ENCODE results near the gene FAR2. TPM values are rescaled to one million over a fixed set of nuclear protein-coding genes. Genes with fewer than 3 reads are reported as not detected.

FAR2 gene
- total RNA-seq, 4 donors from 2014 or later = 0.38 to 8.2 (median 2.6) TPM

DNA sequence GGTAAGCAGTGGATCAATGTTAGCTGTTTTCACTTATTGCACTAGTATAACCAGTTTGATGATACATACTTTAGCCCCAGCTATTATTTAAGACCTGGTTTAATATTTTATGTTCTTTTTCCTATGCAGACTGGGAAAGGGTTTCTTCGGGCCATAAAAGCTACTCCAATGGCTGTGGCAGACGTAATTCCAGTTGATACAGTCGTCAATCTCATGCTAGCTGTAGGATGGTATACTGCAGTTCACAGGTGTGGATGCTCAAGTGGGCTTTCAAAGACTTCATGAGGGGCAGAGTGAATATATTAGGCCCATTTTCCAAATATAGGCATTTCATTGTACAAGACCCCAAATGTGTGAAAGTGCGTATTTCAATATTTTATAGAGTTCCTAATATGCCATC, 161.8 kb downstream of the FAR2 start:
- no peaks in the 10 kb centered on the region for H3K9me3 ChIP-seq
- H3K36me3 ChIP-seq = peaks cover 0 to 13% (median 0%) of the 10 kb centered on the region in 3 donors
- no peak overlapping the region for H3K27ac ChIP-seq
- H3K27me3 ChIP-seq = no peaks in the 10 kb centered on the region
- intact Hi-C loops (cut with DNase I) = no loop called here
- TF ChIP-seq POLR2A (IDR thresholded peaks at IDR 0.05) = no peak
- TF ChIP-seq, protein P1, sequence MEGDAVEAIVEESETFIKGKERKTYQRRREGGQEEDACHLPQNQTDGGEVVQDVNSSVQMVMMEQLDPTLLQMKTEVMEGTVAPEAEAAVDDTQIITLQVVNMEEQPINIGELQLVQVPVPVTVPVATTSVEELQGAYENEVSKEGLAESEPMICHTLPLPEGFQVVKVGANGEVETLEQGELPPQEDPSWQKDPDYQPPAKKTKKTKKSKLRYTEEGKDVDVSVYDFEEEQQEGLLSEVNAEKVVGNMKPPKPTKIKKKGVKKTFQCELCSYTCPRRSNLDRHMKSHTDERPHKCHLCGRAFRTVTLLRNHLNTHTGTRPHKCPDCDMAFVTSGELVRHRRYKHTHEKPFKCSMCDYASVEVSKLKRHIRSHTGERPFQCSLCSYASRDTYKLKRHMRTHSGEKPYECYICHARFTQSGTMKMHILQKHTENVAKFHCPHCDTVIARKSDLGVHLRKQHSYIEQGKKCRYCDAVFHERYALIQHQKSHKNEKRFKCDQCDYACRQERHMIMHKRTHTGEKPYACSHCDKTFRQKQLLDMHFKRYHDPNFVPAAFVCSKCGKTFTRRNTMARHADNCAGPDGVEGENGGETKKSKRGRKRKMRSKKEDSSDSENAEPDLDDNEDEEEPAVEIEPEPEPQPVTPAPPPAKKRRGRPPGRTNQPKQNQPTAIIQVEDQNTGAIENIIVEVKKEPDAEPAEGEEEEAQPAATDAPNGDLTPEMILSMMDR (IDR thresholded peaks at IDR 0.05) = no peak
- DNase-seq = no peak
- H3K4me3 ChIP-seq = no peak overlapping the region
- WGBS, 2 donors = 90 to 93% methylated on average over 4 of the region's 4 CpGs
- H3K4me1 ChIP-seq = no peaks in the 10 kb centered on the region

DNA sequence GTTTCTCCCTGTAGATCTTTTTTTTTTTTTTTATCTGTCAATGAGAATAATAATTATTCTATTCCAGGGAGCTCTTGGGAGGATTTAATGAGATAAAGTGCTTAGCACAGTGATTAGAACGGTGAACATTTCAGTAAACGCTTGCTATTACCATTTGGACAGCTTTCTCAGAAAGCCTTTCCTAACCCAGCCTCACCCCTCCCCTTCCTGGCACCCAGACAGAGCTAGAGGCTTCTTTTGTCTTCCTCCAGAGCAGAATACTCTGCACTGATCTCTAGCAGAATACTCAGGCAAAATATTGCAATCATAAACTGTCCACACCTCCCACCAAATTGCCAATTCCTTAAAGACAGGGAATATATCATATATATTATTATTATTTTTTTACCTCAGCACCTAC, 165.3 kb downstream of the FAR2 start:
- Histone ChIP-seq H3K27me3 (no peaks in the 10 kb centered on the region), H3K4me3 (no peak overlapping the region), H3K4me1 (peaks cover 0 to 4% (median 0%) of the 10 kb centered on the region in 3 donors), H3K27ac (no peak overlapping the region), H3K36me3 (peaks cover 0 to 6% (median 0%) of the 10 kb centered on the region in 3 donors), H3K9me3 (no peaks in the 10 kb centered on the region)
- TF ChIP-seq POLR2A (IDR thresholded peaks at IDR 0.05) = no peak
- TF ChIP-seq, protein P1 (IDR thresholded peaks at IDR 0.05) = no peak
- DNase-seq = no peak
- intact Hi-C loops (cut with DNase I) = no loop called here
- WGBS, 2 donors = 38 to 41% methylated on average over 2 of the region's 2 CpGs

GRCh38 chr12:29316752-29317151, 167.7 kb downstream of the FAR2 start:
- TF ChIP-seq POLR2A (IDR thresholded peaks at IDR 0.05) = no peak
- TF ChIP-seq, protein P1 (IDR thresholded peaks at IDR 0.05) = no peak
- Histone ChIP-seq H3K36me3 (peaks cover 0 to 18% (median 0%) of the 10 kb centered on the region in 3 donors), H3K27ac (no peak overlapping the region), H3K4me3 (no peak overlapping the region), H3K4me1 (peaks cover 0 to 4% (median 0%) of the 10 kb centered on the region in 3 donors), H3K9me3 (no peaks in the 10 kb centered on the region), H3K27me3 (no peaks in the 10 kb centered on the region)
- intact Hi-C loops (cut with DNase I) = no loop called here
- DNase-seq = no peak
- 64 to 94% methylated on average over 2 to 4 of the region's 4 CpGs for WGBS, 2 donors

DNA sequence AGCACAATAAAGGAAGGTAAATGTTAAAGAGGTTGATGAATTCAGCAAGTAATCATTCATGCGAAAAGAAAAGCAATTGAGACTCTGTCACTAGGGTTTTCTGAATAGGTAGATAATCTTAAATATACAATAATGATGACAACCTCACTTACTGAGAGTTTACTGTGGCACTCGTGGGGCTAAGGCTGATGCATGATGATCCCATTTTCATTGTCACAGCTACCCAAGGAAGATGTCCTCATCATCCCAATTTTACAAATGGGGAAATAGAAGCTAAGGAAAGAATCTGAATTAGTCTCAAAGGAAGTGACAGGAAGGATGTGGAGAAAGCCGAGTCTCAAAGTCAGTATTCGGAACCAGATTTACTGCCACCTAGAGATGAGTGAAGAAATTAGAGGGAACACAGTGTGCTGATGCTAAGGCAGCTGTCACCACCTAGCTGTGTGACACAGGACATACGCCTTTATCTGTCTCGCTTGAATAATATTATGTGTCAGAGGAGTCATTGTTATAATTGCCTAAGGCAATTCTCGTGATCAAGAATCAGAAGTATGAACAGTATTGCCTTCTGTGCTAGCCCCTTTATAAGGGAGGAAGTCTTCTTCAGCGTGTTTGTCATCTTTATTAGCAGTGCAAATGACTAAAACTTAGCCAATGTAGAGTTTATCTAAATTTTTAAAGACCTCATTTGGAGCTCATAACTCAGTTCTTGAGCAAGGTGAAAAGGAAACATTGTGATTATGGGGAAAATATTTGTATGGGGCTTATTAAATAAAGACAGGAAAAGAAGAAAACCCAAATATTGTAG, 168.7 kb downstream of the FAR2 start:
- Histone ChIP-seq H3K4me1 (peaks cover 0 to 4% (median 0%) of the 10 kb centered on the region in 3 donors), H3K4me3 (no peak overlapping the region), H3K9me3 (no peaks in the 10 kb centered on the region), H3K27ac (no peak overlapping the region), H3K27me3 (no peaks in the 10 kb centered on the region), H3K36me3 (peaks cover 0 to 22% (median 0%) of the 10 kb centered on the region in 3 donors)
- DNase-seq = no peak
- intact Hi-C loops (cut with DNase I) = no loop called here
- TF ChIP-seq, protein P1 (IDR thresholded peaks at IDR 0.05) = peak in 5 of 6 experiments; percentile 64 to 82 (median 79)
- TF ChIP-seq POLR2A (IDR thresholded peaks at IDR 0.05) = no peak
- 23 to 28% methylated on average over 8 of the region's 8 CpGs for WGBS, 2 donors

DNA sequence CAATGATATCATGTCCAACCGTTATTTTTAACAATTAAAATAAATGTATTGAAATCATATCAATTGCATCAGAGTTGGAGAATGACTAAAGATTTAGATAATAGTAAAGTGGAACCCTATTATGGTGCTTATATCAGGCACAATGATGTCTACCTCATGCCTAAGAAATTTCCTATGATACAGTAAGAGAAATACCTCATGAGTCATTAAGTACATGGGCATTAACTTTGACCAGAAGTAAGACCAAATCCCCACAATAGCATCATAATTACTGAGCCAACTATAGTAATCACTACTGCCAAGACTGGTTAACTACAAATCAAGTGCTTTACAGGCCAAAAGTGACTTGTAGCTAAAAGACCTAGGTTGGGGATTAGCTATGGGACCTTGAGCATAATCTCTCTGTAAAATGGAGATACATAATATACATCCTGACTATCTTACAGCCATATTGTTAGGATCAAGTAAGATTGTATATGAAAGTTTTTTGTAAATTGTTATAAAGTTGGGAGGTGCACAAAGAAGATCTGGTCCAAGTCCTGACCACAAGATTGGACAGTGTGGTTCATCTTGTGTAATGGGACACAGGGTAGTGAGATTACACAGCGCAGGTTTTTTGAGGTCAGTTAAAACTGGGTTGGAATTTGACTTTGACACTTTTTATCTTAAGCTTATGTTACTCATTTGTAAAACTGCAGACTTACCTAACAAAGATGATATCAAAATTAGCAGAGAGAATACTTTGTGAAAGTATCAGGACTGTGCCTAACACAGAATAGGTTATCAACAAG, 171.4 kb downstream of the FAR2 start:
- peaks cover 0 to 33% (median 0%) of the 10 kb centered on the region in 3 donors for H3K36me3 ChIP-seq
- intact Hi-C loops (cut with DNase I) = no loop called here
- no peaks in the 10 kb centered on the region for H3K9me3 ChIP-seq
- peaks cover 0 to 4% (median 0%) of the 10 kb centered on the region in 3 donors for H3K4me1 ChIP-seq
- WGBS, 2 donors = 88 to 89% methylated on average over 2 of the region's 2 CpGs
- no peaks in the 10 kb centered on the region for H3K27me3 ChIP-seq
- H3K4me3 ChIP-seq = no peak overlapping the region
- no peak overlapping the region for H3K27ac ChIP-seq
- no peak for DNase-seq
- TF ChIP-seq, protein P1 (IDR thresholded peaks at IDR 0.05) = no peak
- no peak for TF ChIP-seq POLR2A (IDR thresholded peaks at IDR 0.05)
